ENCODE measurements around the gene PRG2.

DNA sequence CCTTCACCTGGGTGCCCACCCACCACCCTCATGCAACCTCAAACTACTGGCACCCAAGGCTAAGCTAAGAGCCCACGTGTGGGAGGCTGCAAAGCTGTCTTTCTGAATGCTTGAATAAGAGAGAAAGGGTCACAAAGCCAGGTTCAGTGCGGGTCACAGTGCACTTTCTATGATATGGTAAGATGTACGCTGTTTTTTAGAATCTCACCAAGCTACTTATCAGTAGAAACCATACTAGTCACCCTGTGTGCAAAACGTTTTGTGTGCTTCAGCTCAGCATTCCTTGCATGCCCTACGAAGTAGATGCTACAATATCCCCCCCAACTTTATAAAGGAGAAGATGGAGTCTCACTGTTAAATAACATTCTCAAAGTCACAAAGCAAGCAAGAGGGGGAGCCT, 37.4 kb downstream of the PRG2 start:
- no peak for TF ChIP-seq ZFP3 (CRISPR knock-in tag; IDR thresholded peaks at IDR 0.05)
- TF ChIP-seq, protein P1, sequence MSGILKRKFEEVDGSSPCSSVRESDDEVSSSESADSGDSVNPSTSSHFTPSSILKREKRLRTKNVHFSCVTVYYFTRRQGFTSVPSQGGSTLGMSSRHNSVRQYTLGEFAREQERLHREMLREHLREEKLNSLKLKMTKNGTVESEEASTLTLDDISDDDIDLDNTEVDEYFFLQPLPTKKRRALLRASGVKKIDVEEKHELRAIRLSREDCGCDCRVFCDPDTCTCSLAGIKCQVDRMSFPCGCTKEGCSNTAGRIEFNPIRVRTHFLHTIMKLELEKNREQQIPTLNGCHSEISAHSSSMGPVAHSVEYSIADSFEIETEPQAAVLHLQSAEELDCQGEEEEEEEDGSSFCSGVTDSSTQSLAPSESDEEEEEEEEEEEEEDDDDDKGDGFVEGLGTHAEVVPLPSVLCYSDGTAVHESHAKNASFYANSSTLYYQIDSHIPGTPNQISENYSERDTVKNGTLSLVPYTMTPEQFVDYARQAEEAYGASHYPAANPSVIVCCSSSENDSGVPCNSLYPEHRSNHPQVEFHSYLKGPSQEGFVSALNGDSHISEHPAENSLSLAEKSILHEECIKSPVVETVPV (CRISPR knock-in tag; IDR thresholded peaks at IDR 0.05): no peak
- no peak for TF ChIP-seq GLIS3 (CRISPR knock-in tag; IDR thresholded peaks at IDR 0.05)
- no peak for TF ChIP-seq SNAI2 (CRISPR knock-in tag; IDR thresholded peaks at IDR 0.05)
- no peak for TF ChIP-seq RARB (CRISPR knock-in tag; IDR thresholded peaks at IDR 0.05)
- no peak for TF ChIP-seq ZNF70 (CRISPR knock-in tag; IDR thresholded peaks at IDR 0.05)
- TF ChIP-seq ARNTL (CRISPR knock-in tag; IDR thresholded peaks at IDR 0.05; ENCODE audit: borderline replicate concordance, low read depth): no peak
